HCEC 1CT (cell line): ENCODE data around the gene MMP11.
"Not testable (repeated sequence)": the region's sequence is repeated elsewhere in the genome, so short reads cannot be mapped to it uniquely, and the experiment has no call there.

Source experiments
- DNase-seq: peaks from one replicate; pipeline ENCODE4 v3.0.0-alpha.2; 2017

The MMP11 gene

GRCh38 chr22:23772649-23773473 lies at the start of gene MMP11:
Gene MMP11 (plus strand): TSS chr22:23772849. CDS start chr22:23772871, 22 bp downstream.
- peak; percentile 34 for DNase-seq

- not testable (repeated sequence) for DNase-seq
Observed at GRCh38 chr22:23728108-23728507, 44.5 kb upstream of the MMP11 start.

DNA sequence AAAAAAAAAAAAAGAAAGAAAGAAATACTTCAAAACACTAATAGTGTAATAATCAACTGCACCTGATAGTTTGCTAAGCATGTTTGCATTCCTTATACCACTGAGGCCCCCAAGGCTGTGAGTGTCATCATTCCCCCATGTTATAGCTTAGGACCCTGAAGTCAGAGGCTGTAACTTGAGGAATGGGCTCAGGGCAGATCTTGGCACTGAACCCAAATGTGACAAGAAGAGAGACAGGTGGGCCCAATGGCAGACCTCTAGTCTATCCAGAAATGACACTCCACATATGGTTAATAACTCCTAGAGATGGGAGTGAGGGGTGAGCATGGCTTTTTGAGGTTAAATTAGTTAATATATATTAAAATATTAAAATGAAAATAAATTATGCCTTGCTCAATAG lies 35.0 kb upstream of the MMP11 start:
- DNase-seq = no peak

GRCh38 chr22:23742505-23743264 lies 30.0 kb upstream of the MMP11 start:
- no peak for DNase-seq

GRCh38 chr22:23743303-23743705 lies 29.3 kb upstream of the MMP11 start:
- DNase-seq = no peak

GRCh38 chr22:23744001-23744400 lies 28.6 kb upstream of the MMP11 start:
- DNase-seq = no peak

DNA sequence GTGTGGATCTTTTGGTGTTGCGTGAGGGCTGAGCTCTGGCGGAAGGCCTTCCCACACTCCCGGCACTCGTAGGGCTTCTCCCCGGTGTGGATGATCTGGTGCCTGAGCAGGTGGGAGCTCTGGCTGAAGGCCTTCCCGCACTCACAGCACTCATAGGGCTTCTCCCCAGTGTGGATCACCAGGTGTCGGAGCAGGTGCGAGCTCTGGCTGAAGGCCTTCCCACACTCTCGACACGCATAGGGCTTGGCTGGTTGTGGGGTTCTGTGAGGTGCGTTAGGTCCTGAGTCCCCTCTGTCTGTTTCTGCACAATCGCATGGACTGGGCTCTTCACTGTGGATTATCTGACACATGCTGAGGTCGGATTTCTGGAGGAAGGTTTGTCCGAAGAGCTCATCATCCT lies 28.2 kb upstream of the MMP11 start:
- DNase-seq = no peak

DNA sequence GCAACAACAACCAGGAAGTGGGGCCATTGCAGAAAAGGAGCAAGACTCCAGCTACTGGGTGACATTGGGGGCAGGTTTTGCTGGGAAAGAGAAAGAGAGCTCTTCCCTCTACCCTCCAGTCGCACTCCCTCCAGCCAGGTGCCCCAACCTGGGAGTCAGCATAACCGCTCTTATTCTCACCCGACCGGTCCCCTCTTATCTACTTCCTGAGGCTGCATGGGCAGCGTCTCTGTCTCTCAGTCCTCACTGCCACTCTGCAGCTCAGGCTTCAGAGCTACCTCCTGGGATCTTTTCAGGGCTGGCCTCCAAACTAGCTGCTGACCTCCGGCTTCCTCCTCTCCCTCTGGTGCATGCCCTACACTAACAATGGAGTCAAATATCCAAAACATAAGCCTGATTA lies 26.9 kb upstream of the MMP11 start:
- no peak for DNase-seq

DNA sequence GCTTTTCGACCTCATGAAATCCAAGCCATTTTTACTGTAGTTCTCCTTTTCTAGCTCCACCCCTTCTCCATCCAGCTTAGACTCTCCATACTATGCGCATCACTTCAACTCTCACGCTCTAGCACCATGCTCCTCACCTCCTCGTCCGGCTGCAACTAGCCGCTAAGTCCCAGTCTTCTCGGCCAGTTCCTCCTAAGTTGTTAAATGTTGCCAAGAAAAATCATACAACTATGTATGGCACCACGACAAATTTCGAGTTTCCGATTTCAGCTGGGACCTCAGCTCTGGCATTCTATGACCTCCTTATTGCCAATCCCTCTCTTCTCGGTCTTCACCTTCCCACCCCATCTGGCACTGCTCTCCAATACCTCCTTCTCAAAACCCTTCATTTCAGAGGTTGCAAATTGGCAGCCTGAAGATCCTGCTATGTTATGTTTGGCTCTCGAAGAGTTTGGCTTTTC lies 22.8 kb upstream of the MMP11 start:
- no peak for DNase-seq

DNA sequence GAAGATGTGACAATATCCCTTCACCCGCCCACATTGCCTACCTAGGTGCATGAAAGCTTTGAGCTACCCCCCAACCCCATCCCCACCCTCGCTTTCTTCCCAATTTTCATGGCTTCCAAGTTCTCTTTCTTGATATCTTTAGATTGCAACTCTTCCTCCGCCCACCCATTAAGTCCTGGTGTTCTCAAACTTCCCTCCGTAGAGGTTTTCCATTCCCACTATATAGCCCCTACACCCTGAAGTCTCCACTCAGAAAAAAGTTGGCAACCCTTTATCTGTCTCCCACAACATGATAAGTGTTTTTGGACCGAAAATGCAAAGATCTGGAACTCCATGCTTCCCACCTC lies 22.3 kb upstream of the MMP11 start:
- no peak for DNase-seq

DNA sequence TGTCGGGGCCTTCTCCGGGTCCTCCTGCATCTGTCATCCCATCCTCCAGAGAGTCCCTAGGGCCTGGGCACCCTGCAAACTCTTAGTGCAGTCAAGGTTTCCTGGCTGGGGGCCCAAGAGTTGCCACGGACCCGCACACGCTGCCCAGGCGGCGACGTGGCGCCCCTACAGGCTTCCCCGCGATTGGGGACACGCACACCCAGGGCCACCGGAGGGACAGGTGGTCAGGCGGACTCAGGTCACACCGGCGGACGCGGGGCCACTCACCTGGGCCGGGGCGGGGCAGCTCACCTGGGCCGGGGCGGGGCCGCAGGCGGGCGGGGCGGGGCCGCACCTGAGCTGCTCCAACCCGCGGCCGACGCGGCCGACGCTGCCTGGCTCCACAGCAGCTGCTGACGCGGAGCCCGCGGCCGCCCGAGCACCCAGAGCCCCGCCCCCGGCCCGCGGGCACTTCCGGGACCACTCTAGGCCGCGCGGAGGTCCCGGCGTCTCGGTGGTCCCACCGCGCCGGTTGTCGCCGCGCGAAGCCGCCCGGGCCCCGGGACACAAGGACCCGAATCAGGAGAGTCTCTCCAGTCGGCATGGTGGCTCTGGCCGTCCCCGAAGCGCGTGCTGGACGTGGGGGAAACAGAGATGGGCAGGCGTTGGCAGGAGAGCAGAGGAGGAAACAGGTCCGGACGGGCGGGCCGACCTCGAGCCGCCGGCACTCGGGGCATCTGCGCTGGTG lies 21.8 kb upstream of the MMP11 start, which contains the start of gene ZNF70:
Gene ZNF70, minus strand, starts transcription at position 399 of the 727 bp plus-strand sequence. CDS start 5,972 bp downstream, outside the sequence.
- peak; percentile 75 for DNase-seq

- no peak for DNase-seq
Observed at GRCh38 chr22:23751441-23751996, 21.1 kb upstream of the MMP11 start.

DNA sequence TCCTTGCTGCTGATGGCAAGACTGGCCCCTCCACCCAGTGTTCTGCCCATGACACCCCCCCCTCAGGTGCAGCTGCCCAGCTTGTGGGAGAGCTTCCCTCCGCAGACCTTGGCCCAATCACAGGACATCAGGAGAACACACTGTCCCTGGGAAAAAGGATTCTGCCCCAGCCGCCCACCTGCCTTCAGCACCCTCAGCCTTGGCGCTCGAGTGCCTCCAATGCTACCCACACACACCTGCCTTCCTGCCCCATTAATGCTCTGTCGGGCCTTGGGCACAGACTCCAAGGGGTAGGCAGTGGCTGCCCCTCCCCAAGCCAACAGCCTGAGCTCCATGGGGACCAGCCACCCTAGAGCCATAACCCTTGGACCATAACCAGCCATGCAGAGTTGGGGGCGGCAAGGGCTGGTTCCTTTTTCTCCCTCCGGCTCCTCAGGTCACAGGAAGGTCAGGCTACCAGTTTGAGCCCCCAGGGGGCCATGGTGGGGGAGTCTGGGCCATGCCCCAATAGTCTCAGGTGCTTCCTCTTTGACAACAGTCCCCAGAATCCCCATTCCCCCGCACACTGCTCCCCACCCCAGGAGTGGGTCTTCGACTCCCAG lies 20.5 kb upstream of the MMP11 start:
- DNase-seq = no peak

DNA sequence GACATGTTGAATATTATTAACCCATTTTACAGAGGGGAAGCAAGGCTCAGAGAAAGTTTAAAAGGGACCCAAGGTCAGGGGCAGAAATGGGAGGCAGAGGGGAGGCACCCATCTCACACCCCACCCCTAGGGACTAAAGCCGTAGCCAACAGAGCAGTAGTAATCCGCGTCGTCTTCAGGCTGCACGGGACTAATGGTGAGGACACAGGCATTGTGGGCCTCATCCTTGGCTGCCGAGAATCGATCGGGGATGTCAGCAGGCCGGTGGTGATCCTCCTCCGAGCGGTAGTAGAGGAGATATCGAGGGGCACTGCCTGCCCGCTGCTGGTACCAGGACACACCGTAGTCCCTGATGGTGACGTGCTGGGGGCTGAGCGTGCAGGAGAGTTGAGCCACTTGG lies 19.9 kb upstream of the MMP11 start:
- DNase-seq = no peak

DNA sequence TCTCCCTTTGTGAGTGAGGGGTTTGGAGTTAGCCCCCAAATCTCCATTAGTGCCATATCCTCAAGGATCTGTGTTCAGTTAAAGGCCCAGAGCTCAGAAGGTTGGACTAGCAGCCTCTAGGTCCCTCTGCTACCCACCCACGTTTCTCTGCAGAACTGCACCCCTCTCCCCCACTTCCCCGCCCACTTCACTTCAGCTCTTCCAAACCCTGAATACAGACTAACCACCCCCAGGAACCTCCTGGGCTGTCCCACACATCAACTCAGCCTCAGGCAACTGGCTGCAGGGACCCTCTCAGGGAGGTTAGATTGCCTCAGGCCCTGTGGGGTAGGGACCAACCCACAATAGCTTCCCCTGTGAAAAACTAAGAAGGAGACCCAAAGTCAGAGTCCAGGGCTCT lies 19.3 kb upstream of the MMP11 start:
- DNase-seq = no peak

- no peak for DNase-seq
Observed at GRCh38 chr22:23754220-23754919, 18.3 kb upstream of the MMP11 start, which contains the start of gene VPREB3. Gene VPREB3 (minus strand): TSS chr22:23754425. CDS start chr22:23754363, 62 bp downstream.

GRCh38 chr22:23754980-23755636 lies 17.5 kb upstream of the MMP11 start:
- no peak for DNase-seq

DNA sequence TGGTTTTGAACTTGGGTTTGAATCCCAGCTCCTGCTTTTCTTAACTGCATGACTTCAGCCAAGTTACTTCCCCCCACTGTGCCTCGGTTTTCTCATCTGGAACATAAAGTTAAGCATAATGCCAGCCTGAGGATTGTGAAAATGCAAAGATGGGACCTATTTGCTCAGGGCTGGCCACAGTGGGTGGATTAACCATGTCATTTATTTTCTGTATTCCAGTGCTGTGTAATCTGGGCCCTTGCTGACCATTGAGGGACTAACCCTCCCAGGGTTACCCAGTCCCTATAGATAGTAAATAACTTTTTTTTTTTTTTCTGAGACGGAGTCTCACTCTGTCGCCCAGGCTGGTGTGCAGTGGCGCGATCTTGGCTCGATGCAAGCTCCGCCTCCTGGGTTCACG lies 16.9 kb upstream of the MMP11 start:
- no peak for DNase-seq

GRCh38 chr22:23756891-23757290 lies 15.8 kb upstream of the MMP11 start:
- no peak for DNase-seq

GRCh38 chr22:23759566-23759965 lies 13.1 kb upstream of the MMP11 start:
- DNase-seq = no peak

- DNase-seq = no peak
Observed at GRCh38 chr22:23760056-23760455, 12.6 kb upstream of the MMP11 start.
